Right cardiac atrium (tissue), 5 donors: ENCODE measurements around the gene ZMYM2. TPM values are rescaled to one million over a fixed set of nuclear protein-coding genes. Genes with fewer than 3 reads are reported as not detected.

Experiments
- ATAC-seq, 2 donors: fragments of 200-7000 bp; cut with Tn5 transposase; one replicate each; pipeline versions ENCODE4 v1.8.0 to v1.9.1; 2020; ENCODE audit warnings: moderate library complexity in 2 of 2, mild to moderate bottlenecking in 1 of 2
- DNase-seq, 3 donors: peaks; one replicate each; pipeline ENCODE4 v3.0.0-alpha.2; 2020
- H3K27ac ChIP-seq: one replicate; pipeline ENCODE4 v1.5.1; 2013; ENCODE audit warnings: mild to moderate bottlenecking, low read length, control low read depth, moderate library complexity
- H3K27me3 ChIP-seq: one replicate; pipeline ENCODE4 v1.6.1; 2013; ENCODE audit not compliant: control insufficient read depth, insufficient read depth
- H3K4me1 ChIP-seq: one replicate; pipeline ENCODE4 v1.6.1; 2013; ENCODE audit warnings: low read length; ENCODE audit not compliant: control insufficient read depth, insufficient read depth
- H3K4me3 ChIP-seq: one replicate; pipeline ENCODE4 v1.5.1; 2013; ENCODE audit warnings: low read length, control low read depth
- H3K9me3 ChIP-seq: one replicate; pipeline ENCODE4 v1.6.1; 2013; ENCODE audit warnings: low read length; ENCODE audit not compliant: control insufficient read depth
- WGBS: extraction: QIAGEN DNeasy Blood & Tissue Kit; methylation state at CpG from one replicate; pipeline ENCODE4 v1.1.7; 2013; 5-methylcytosine and 5-hydroxymethylcytosine counted together
- intact Hi-C, 4 donors: fragments of 100-400 bp; cut with DNase I; formaldehyde crosslinking; loops; one replicate each; pipeline versions ENCODE4 v1.11.0 to v1.14.0; 2022 to 2023
- polyA plus RNA-seq: library from polyadenylated mRNA; stranded (reverse); fragments of 200-250 nt; gene quantifications from one replicate; pipeline ENCODE4 v1.2.3, GENCODE V29; 2013
- total RNA-seq, 4 donors: library from RNA; stranded (reverse); fragmentation: NEBNext Ultra II Directional; extraction: Animal tissue kit (Norgen Biotek cat#: 25700); gene quantifications; one replicate each; pipeline ENCODE4 v1.2.1, GENCODE V29; 2021
- donor health status: healthy with polysubstance abuse.
- donor health status: DM: no; HTN: yes; CAD: no.
- donor health status: DM: no; HTN: no; CAD: no.
- donor health status: DM: no; HTN: yes; CAD: no; lungs with severe emphysema.
- donor health status: DM: yes; HTN: yes; CAD: no.

ZMYM2 gene
- total and polyA plus RNA-seq, 5 donors: 17.2 to 71.4 (median 56.3) TPM

GRCh38 chr13:20126541-20127261 lies 168.2 kb downstream of the ZMYM2 start:
- intact Hi-C loops: loop anchor here in 1 of 4 donors (5.0 kb wide), 1 partner anchor 36 kb away; the partner anchor contains the start of gene GJA3
- H3K27ac ChIP-seq: peak overlapping the region; percentile 95
- peak overlapping the region; percentile 25 for H3K4me3 ChIP-seq
- H3K9me3 ChIP-seq: no peaks in the 10 kb centered on the region
- no peak for DNase-seq
- WGBS: 44% methylated on average over 16 of the region's 16 CpGs
- no peaks in the 10 kb centered on the region for H3K27me3 ChIP-seq
- peak; percentile 47 to 57 for ATAC-seq
- no peaks in the 10 kb centered on the region for H3K4me1 ChIP-seq

- Histone ChIP-seq H3K4me1 (no peaks in the 10 kb centered on the region), H3K27ac (peak overlapping the region; percentile 61), H3K4me3 (peak overlapping the region; percentile 40), H3K27me3 (no peaks in the 10 kb centered on the region), H3K9me3 (no peaks in the 10 kb centered on the region)
- 22% methylated on average over 6 of the region's 6 CpGs for WGBS
- DNase-seq (no peak), ATAC-seq (peak; percentile 9 to 19)
- intact Hi-C loops: loop anchor here in 1 of 4 donors (5.0 kb wide), 1 partner anchor 35 kb away; the partner anchor contains the start of gene GJA3
Measured at GRCh38 chr13:20127262-20127561, 168.7 kb downstream of the ZMYM2 start.

GRCh38 chr13:20127562-20128458 lies 169.3 kb downstream of the ZMYM2 start:
- Histone ChIP-seq H3K9me3 (no peaks in the 10 kb centered on the region), H3K27me3 (no peaks in the 10 kb centered on the region), H3K4me1 (no peaks in the 10 kb centered on the region), H3K4me3 (peak overlapping the region; percentile 40), H3K27ac (peak overlapping the region; percentile 61)
- DNase-seq (peak; percentile 72 to 90 (median 86)), ATAC-seq (peak; percentile 87 to 88)
- intact Hi-C loops: loop anchor here in 1 of 4 donors (5.0 kb wide), 1 partner anchor 34 kb away; the partner anchor contains the start of gene GJA3
- 1% methylated on average over 82 of the region's 82 CpGs for WGBS

GRCh38 chr13:20128459-20128931 lies 170.0 kb downstream of the ZMYM2 start:
- no peaks in the 10 kb centered on the region for H3K4me1 ChIP-seq
- H3K4me3 ChIP-seq: peak overlapping the region; percentile 40
- H3K9me3 ChIP-seq: no peaks in the 10 kb centered on the region
- DNase-seq (peak in 1 of 3 donors; percentile 62), ATAC-seq (peak; percentile 2 to 31)
- H3K27me3 ChIP-seq: no peaks in the 10 kb centered on the region
- intact Hi-C loops: loop anchor here in 1 of 4 donors (5.0 kb wide), 1 partner anchor 34 kb away; the partner anchor contains the start of gene GJA3
- 6% methylated on average over 28 of the region's 28 CpGs for WGBS
- H3K27ac ChIP-seq: peak overlapping the region; percentile 61

- no peaks in the 10 kb centered on the region for H3K4me1 ChIP-seq
- no peaks in the 10 kb centered on the region for H3K27me3 ChIP-seq
- H3K27ac ChIP-seq: no peak overlapping the region
- H3K9me3 ChIP-seq: no peaks in the 10 kb centered on the region
- no peak overlapping the region for H3K4me3 ChIP-seq
- ATAC-seq (no peak), DNase-seq (no peak)
- 84% methylated on average over 18 of the region's 18 CpGs for WGBS
- intact Hi-C loops: loop anchor here in 1 of 4 donors (5.0 kb wide), 1 partner anchor 33 kb away; the partner anchor contains the start of gene GJA3
Measured at GRCh38 chr13:20129076-20129475, 170.5 kb downstream of the ZMYM2 start.

GRCh38 chr13:20130012-20130411 lies 171.5 kb downstream of the ZMYM2 start:
- DNase-seq: no peak
- H3K4me3 ChIP-seq: no peak overlapping the region
- H3K4me1 ChIP-seq: no peaks in the 10 kb centered on the region
- no peak overlapping the region for H3K27ac ChIP-seq
- no peaks in the 10 kb centered on the region for H3K27me3 ChIP-seq
- WGBS: 75% methylated on average over 2 of the region's 2 CpGs
- ATAC-seq: no peak
- H3K9me3 ChIP-seq: no peaks in the 10 kb centered on the region
- intact Hi-C loops: no loop called here

- DNase-seq (no peak), ATAC-seq (no peak)
- intact Hi-C loops: no loop called here
- Histone ChIP-seq H3K27me3 (no peaks in the 10 kb centered on the region), H3K27ac (no peak overlapping the region), H3K9me3 (no peaks in the 10 kb centered on the region), H3K4me3 (no peak overlapping the region), H3K4me1 (no peaks in the 10 kb centered on the region)
- WGBS: 78% methylated on average over 2 of the region's 2 CpGs
Measured at GRCh38 chr13:20130652-20131051, 172.1 kb downstream of the ZMYM2 start.

GRCh38 chr13:20131057-20131832 lies 172.7 kb downstream of the ZMYM2 start:
- Histone ChIP-seq H3K4me3 (no peak overlapping the region), H3K27me3 (no peaks in the 10 kb centered on the region), H3K9me3 (no peaks in the 10 kb centered on the region), H3K4me1 (no peaks in the 10 kb centered on the region), H3K27ac (no peak overlapping the region)
- ATAC-seq (no peak), DNase-seq (no peak)
- intact Hi-C loops: no loop called here
- WGBS: 61% methylated on average over 11 of the region's 11 CpGs

GRCh38 chr13:20132052-20132634 lies 173.6 kb downstream of the ZMYM2 start:
- no peaks in the 10 kb centered on the region for H3K9me3 ChIP-seq
- DNase-seq (no peak), ATAC-seq (no peak)
- no peaks in the 10 kb centered on the region for H3K27me3 ChIP-seq
- H3K4me3 ChIP-seq: no peak overlapping the region
- WGBS: 79% methylated on average over 10 of the region's 10 CpGs
- no peaks in the 10 kb centered on the region for H3K4me1 ChIP-seq
- intact Hi-C loops: no loop called here
- H3K27ac ChIP-seq: no peak overlapping the region

GRCh38 chr13:20134732-20135131 lies 176.2 kb downstream of the ZMYM2 start:
- Histone ChIP-seq H3K4me3 (no peak overlapping the region), H3K9me3 (no peaks in the 10 kb centered on the region), H3K27me3 (no peaks in the 10 kb centered on the region), H3K27ac (no peak overlapping the region), H3K4me1 (no peaks in the 10 kb centered on the region)
- ATAC-seq (no peak), DNase-seq (no peak)
- WGBS: 84% methylated on average over 8 of the region's 8 CpGs
- intact Hi-C loops: no loop called here
